HepG2 (cell line): Measurements from ENCODE around the gene PARN. TPM values are rescaled to one million over a fixed set of nuclear protein-coding genes. Genes with fewer than 3 reads are reported as not detected.

Experiments
- E2F2 ChIP-seq: sonication (generic); formaldehyde crosslinking; IDR thresholded peaks from 2 replicates; pipeline ENCODE4 v1.4.0; 2020; ENCODE audit warnings: missing genetic modification reagents, borderline replicate concordance
- FOXM1 ChIP-seq: sonication (generic); formaldehyde crosslinking; IDR thresholded peaks from 2 replicates; pipeline ENCODE4 v1.5.0; 2020; ENCODE audit warnings: missing genetic modification reagents
- HBP1 ChIP-seq: IDR thresholded peaks from 2 replicates; pipeline ENCODE4 v1.6.1; 2016; ENCODE audit warnings: low read depth, control low read depth
- HNRNPL ChIP-seq: fragments of 200-400 bp; formaldehyde crosslinking; IDR thresholded peaks from 2 replicates; pipeline ENCODE4 v1.6.1; 2017; ENCODE audit warnings: mild to moderate bottlenecking, low read depth, low read length
- IRF9 ChIP-seq: sonication (generic); formaldehyde crosslinking; IDR thresholded peaks from 2 replicates; pipeline ENCODE4 v1.8.0; 2022; ENCODE audit warnings: missing genetic modification reagents, mild to moderate bottlenecking, borderline replicate concordance
- ISL2 ChIP-seq: sonication (generic); formaldehyde crosslinking; IDR thresholded peaks from 2 replicates; pipeline ENCODE4 v1.5.0; 2020; ENCODE audit warnings: missing genetic modification reagents
- NFAT5 ChIP-seq: sonication (generic); formaldehyde crosslinking; IDR thresholded peaks from 2 replicates; pipeline ENCODE4 v1.4.0; 2020; ENCODE audit warnings: missing genetic modification reagents
- REPIN1 ChIP-seq: sonication (generic); formaldehyde crosslinking; IDR thresholded peaks from 2 replicates; pipeline ENCODE4 v1.8.0; 2022; ENCODE audit warnings: missing genetic modification reagents, low read depth, mild to moderate bottlenecking, borderline replicate concordance
- SOX5 ChIP-seq: IDR thresholded peaks from 2 replicates; pipeline ENCODE4 v1.6.1; 2016; ENCODE audit warnings: borderline replicate concordance
- THAP9 ChIP-seq: sonication (generic); formaldehyde crosslinking; IDR thresholded peaks from 2 replicates; pipeline ENCODE4; 2020; ENCODE audit warnings: missing genetic modification reagents, mild to moderate bottlenecking, borderline replicate concordance
- ZNF513 ChIP-seq: sonication (generic); formaldehyde crosslinking; conservative IDR thresholded peaks from 2 replicates; pipeline ENCODE4 v1.5.0; 2020; ENCODE audit warnings: missing genetic modification reagents
- ZSCAN29 ChIP-seq: sonication (generic); formaldehyde crosslinking; conservative IDR thresholded peaks from 2 replicates; pipeline ENCODE4 v1.4.0; 2020; ENCODE audit warnings: mild to moderate bottlenecking, missing genetic modification reagents
- ZSCAN31 ChIP-seq: sonication (generic); formaldehyde crosslinking; IDR thresholded peaks from 2 replicates; pipeline ENCODE4 v1.5.0; 2020; ENCODE audit warnings: low read depth, mild to moderate bottlenecking, missing genetic modification reagents
- polyA plus RNA-seq, 8 experiments: library from polyadenylated mRNA; depleted of rRNA in 3 of 8; stranded (reverse) in 7 of 8; unstranded in 1 of 8; fragments of >200 nt; fragmentation: Illumina TruSeq in 4 of 8; extraction: Trizol in 4 of 8; gene quantifications; 2 replicates each; pipeline versions ENCODE4 v1.2.1 to v1.2.3, GENCODE V29; 2011 to 2016; ENCODE audit warnings: low read depth in 4 of 8, missing spikeins in 1 of 8, mixed read lengths in 1 of 8; ENCODE audit not compliant: insufficient read depth in 1 of 8
- total RNA-seq, 5 experiments: library from RNA; depleted of rRNA; stranded (reverse); fragments of >200 nt; fragmentation: Illumina TruSeq; extraction: Trizol; gene quantifications; 2 replicates each; pipeline ENCODE4 v1.2.3, GENCODE V29; 2016; ENCODE audit warnings: low read depth in 1 of 5

Gene PARN
- total and polyA plus RNA-seq, 2 of the 13 experiments (the other 11 are each of a cell fraction or from before 2014, with no cell fraction given), result 13.3 to 47.6 TPM

GRCh38 chr16:14405611-14406537 is 224.2 kb downstream of the PARN start (continued):
- peak; percentile 97 for TF ChIP-seq E2F2 (CRISPR knock-in tag)
- TF ChIP-seq ZSCAN29 (CRISPR knock-in tag), result peak; percentile 70; the same call in 1 of the 2 replicates
- TF ChIP-seq IRF9 (CRISPR knock-in tag), result peak; percentile 83; the same call in 1 of the 2 replicates
- TF ChIP-seq REPIN1, result peak; percentile 80
- TF ChIP-seq ZSCAN31 (CRISPR knock-in tag), result peak; percentile 94
- TF ChIP-seq HBP1 (CRISPR knock-in tag), result 0 out of 2 replicates have a peak, but pooled peaks have one; percentile 43
- TF ChIP-seq SOX5 (CRISPR knock-in tag), result peak; percentile 45; the same call in 1 of the 2 replicates
- TF ChIP-seq THAP9 (CRISPR knock-in tag), result peak; percentile 79
- TF ChIP-seq HNRNPL, result 0 out of 2 replicates have a peak, but pooled peaks have one; percentile 73
- TF ChIP-seq ZNF513 (CRISPR knock-in tag), result no peak
- TF ChIP-seq ISL2, result peak; percentile 62; the same call in 1 of the 2 replicates
- peak; percentile 81; the same call in 1 of the 2 replicates for TF ChIP-seq NFAT5 (CRISPR knock-in tag)
- peak; percentile 64; the same call in 1 of the 2 replicates for TF ChIP-seq FOXM1 (CRISPR knock-in tag)
